Astrocyte (in vitro differentiated cells and primary cell): ENCODE results near the gene CD27. TPM values are rescaled to one million over a fixed set of nuclear protein-coding genes. Genes with fewer than 3 reads are reported as not detected.

Experiments used
- DNase-seq: peaks from one replicate; pipeline ENCODE4 v3.0.0-alpha.2; 2010; ENCODE audit warnings: low read depth
- FAIRE-seq: peaks from 2 replicates; lab custom pipeline; 2011; peaks lifted over from hg19 to GRCh38; lab: Jason Lieb, UNC
- H2AFZ ChIP-seq: 2 replicates; pipeline ENCODE4 v1.6.0; 2012; ENCODE audit warnings: low read depth, low read length, inconsistent platforms
- H3K27ac ChIP-seq: 2 replicates; pipeline ENCODE4 v1.5.1; 2011; ENCODE audit warnings: low read depth, low read length, inconsistent platforms
- H3K27me3 ChIP-seq: 2 replicates; pipeline ENCODE4 v1.6.0; 2011; ENCODE audit warnings: low read length, inconsistent platforms; ENCODE audit not compliant: insufficient read depth
- H3K36me3 ChIP-seq: 2 replicates; pipeline ENCODE4 v1.5.1; 2011; ENCODE audit warnings: low read length, inconsistent platforms; ENCODE audit not compliant: insufficient read depth
- H3K4me1 ChIP-seq: 2 replicates; pipeline ENCODE4 v1.5.1; 2011; ENCODE audit warnings: low read length, inconsistent platforms; ENCODE audit not compliant: insufficient read depth
- H3K4me2 ChIP-seq: 2 replicates; pipeline ENCODE4 v1.6.0; 2012; ENCODE audit warnings: low read length, inconsistent platforms
- H3K4me3 ChIP-seq: 2 replicates; pipeline ENCODE4 v1.5.1; 2011; ENCODE audit warnings: low read depth, mild to moderate bottlenecking, low read length, inconsistent platforms; ENCODE audit not compliant: insufficient read depth
- H3K79me2 ChIP-seq: 2 replicates; pipeline ENCODE4 v1.6.0; 2012; ENCODE audit warnings: mild to moderate bottlenecking, low read length, inconsistent platforms; ENCODE audit not compliant: insufficient read depth
- H3K9ac ChIP-seq: 2 replicates; pipeline ENCODE4 v1.6.0; 2012; ENCODE audit warnings: mild to moderate bottlenecking, low read length, inconsistent platforms
- H3K9me3 ChIP-seq: 2 replicates; pipeline ENCODE4 v1.5.1; 2012; ENCODE audit warnings: low read depth, mild to moderate bottlenecking, low read length, inconsistent platforms; ENCODE audit not compliant: insufficient read depth
- H4K20me1 ChIP-seq: 2 replicates; pipeline ENCODE4 v1.6.0; 2012; ENCODE audit warnings: low read length, inconsistent platforms; ENCODE audit not compliant: insufficient read depth
- H3K27ac Mint-ChIP-seq: one replicate; pipeline ENCODE4 v1.8.0; 2021; ENCODE audit warnings: mild to moderate bottlenecking, mixed read lengths; ENCODE audit not compliant: unreplicated experiment
- H3K27me3 Mint-ChIP-seq: one replicate; pipeline ENCODE4 v1.8.0; 2021; ENCODE audit warnings: low read depth, mixed read lengths; ENCODE audit not compliant: unreplicated experiment
- H3K36me3 Mint-ChIP-seq: one replicate; pipeline ENCODE4 v1.8.0; 2021; ENCODE audit warnings: low read depth, mixed read lengths; ENCODE audit not compliant: unreplicated experiment
- H3K4me1 Mint-ChIP-seq: one replicate; pipeline ENCODE4 v1.8.0; 2021; ENCODE audit warnings: low read depth, mixed read lengths; ENCODE audit not compliant: unreplicated experiment
- H3K4me3 Mint-ChIP-seq: one replicate; pipeline ENCODE4 v1.8.0; 2021; ENCODE audit warnings: mild to moderate bottlenecking, moderate library complexity, mixed read lengths; ENCODE audit not compliant: unreplicated experiment
- H3K9me3 Mint-ChIP-seq: one replicate; pipeline ENCODE4 v1.8.0; 2021; ENCODE audit warnings: mild to moderate bottlenecking, mixed read lengths; ENCODE audit not compliant: unreplicated experiment
- EZH2 ChIP-seq: IDR thresholded peaks from 2 replicates; pipeline ENCODE4 v1.6.1; 2012; ENCODE audit warnings: mild to moderate bottlenecking, low read length, inconsistent platforms; ENCODE audit not compliant: insufficient read depth
- total RNA-seq: library from RNA; stranded (reverse); gene quantifications from 2 replicates; pipeline ENCODE4 v1.2.1, GENCODE V29; 2021
- TF ChIP-seq, protein P1 (sequence below): IDR thresholded peaks from 2 replicates; pipeline ENCODE4 v1.5.1; 2011; ENCODE audit warnings: low read depth, mild to moderate bottlenecking, inconsistent platforms, low read length, moderate library complexity; ENCODE audit not compliant: insufficient read depth

Gene CD27
- total RNA-seq, 1 donor from 2014 or later = not detected

DNA sequence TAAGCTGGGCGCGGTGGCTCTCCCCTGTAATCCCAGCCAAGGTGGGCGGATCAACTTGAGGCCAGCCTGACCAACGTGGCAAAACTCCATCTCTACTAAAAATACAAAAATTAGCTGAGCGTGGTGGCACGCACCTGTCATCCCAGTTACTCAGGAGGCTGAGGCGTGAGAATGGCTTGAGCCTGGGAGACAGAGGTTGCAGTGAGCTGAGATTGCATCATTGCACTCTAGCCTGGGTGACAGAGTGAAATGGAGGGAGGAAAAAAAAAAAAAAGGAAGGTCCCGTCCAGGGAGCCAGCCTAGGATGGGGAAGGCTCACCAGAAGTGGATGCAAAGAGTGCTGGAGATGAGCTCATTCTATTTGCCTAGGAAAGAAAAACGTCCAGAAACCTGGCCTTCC is 1.9 kb upstream of the CD27 start:
- Mint-ChIP-seq H3K9me3 (peaks cover 1% of the 10 kb centered on the region), H3K4me3 (no peak overlapping the region), H3K27ac (no peak overlapping the region), H3K4me1 (no peaks in the 10 kb centered on the region), H3K27me3 (peaks cover 30% of the 10 kb centered on the region), H3K36me3 (no peaks in the 10 kb centered on the region)
- no peaks in the 10 kb centered on the region for H3K9me3 ChIP-seq
- FAIRE-seq (no peak), DNase-seq (no peak)
- H2AFZ ChIP-seq = no peak overlapping the region
- H3K4me1 ChIP-seq = no peaks in the 10 kb centered on the region
- no peak overlapping the region for H3K27ac ChIP-seq
- no peak for TF ChIP-seq EZH2
- TF ChIP-seq, protein P1, sequence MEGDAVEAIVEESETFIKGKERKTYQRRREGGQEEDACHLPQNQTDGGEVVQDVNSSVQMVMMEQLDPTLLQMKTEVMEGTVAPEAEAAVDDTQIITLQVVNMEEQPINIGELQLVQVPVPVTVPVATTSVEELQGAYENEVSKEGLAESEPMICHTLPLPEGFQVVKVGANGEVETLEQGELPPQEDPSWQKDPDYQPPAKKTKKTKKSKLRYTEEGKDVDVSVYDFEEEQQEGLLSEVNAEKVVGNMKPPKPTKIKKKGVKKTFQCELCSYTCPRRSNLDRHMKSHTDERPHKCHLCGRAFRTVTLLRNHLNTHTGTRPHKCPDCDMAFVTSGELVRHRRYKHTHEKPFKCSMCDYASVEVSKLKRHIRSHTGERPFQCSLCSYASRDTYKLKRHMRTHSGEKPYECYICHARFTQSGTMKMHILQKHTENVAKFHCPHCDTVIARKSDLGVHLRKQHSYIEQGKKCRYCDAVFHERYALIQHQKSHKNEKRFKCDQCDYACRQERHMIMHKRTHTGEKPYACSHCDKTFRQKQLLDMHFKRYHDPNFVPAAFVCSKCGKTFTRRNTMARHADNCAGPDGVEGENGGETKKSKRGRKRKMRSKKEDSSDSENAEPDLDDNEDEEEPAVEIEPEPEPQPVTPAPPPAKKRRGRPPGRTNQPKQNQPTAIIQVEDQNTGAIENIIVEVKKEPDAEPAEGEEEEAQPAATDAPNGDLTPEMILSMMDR = no peak
- no peaks in the 10 kb centered on the region for H3K79me2 ChIP-seq
- H3K27me3 ChIP-seq = no peaks in the 10 kb centered on the region
- no peak overlapping the region for H3K9ac ChIP-seq
- no peak overlapping the region for H3K4me3 ChIP-seq
- no peaks in the 10 kb centered on the region for H3K36me3 ChIP-seq
- no peak overlapping the region for H3K4me2 ChIP-seq
- H4K20me1 ChIP-seq = no peaks in the 10 kb centered on the region

DNA sequence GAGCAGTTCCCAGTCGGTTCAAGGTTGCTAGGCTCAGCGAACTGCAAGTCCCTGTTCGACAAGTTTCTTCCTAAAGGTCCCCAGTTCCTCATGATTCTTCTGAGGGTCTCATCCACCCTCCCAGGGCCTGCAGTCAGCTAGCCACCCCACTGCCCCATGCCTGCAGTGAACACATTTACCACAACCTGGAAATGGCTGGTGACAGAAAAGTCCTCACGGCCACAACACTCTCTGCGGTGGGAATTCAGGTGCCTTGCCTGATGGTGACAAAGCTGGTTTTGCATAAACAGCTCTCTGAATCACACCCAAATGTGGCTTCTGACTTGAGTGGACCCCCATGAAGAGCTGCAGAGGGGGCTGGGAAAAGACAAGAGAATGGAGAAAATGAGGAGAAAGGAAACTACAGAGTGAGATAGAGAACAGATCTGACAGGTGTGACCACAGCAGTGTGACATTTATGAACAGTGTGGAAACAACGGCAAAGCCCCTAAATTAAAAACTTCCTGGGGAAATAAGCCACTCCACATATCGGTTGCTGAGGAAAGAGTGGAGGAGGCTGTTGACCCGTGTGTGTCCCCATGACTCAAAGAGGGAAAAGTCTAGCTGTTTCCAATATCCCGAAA is 1.3 kb upstream of the CD27 start:
- no peak overlapping the region for H3K9ac ChIP-seq
- no peaks in the 10 kb centered on the region for H3K9me3 ChIP-seq
- Mint-ChIP-seq H3K4me1 (no peaks in the 10 kb centered on the region), H3K36me3 (peaks cover 1% of the 10 kb centered on the region), H3K4me3 (no peak overlapping the region), H3K27ac (no peak overlapping the region), H3K27me3 (peaks cover 34% of the 10 kb centered on the region), H3K9me3 (peaks cover 1% of the 10 kb centered on the region)
- no peaks in the 10 kb centered on the region for H3K4me1 ChIP-seq
- DNase-seq (no peak), FAIRE-seq (no peak)
- H3K27ac ChIP-seq = no peak overlapping the region
- no peaks in the 10 kb centered on the region for H3K27me3 ChIP-seq
- H3K4me3 ChIP-seq = no peak overlapping the region
- no peak overlapping the region for H3K4me2 ChIP-seq
- H3K36me3 ChIP-seq = no peaks in the 10 kb centered on the region
- no peaks in the 10 kb centered on the region for H4K20me1 ChIP-seq
- H3K79me2 ChIP-seq = no peaks in the 10 kb centered on the region
- H2AFZ ChIP-seq = no peak overlapping the region
- TF ChIP-seq, protein P1 = no peak
- no peak for TF ChIP-seq EZH2

DNA sequence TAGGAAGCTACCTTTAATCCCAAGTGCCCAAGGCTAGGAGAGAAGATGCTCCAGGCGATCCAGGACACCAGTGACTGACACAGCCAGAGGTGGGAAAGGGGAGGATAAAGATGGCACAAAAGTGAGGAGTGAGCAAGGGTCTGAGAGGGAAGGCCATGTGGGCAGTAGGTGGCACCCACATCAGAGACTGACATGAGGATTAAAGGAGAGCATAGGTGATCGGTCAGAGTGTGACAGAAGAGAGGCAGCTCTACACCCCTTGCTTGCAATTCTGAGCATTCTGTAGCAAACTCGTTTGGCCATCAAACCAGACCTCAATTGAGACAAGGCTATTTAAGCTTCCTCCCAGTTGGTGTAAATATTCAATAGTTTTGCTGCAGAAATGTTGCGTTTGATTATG is 724 bp upstream of the CD27 start:
- Histone ChIP-seq H3K79me2 (no peaks in the 10 kb centered on the region), H2AFZ (no peak overlapping the region), H3K9ac (no peak overlapping the region), H3K4me1 (no peaks in the 10 kb centered on the region), H3K9me3 (no peaks in the 10 kb centered on the region), H3K27ac (no peak overlapping the region), H4K20me1 (no peaks in the 10 kb centered on the region), H3K4me3 (no peak overlapping the region), H3K27me3 (no peaks in the 10 kb centered on the region), H3K36me3 (no peaks in the 10 kb centered on the region), H3K4me2 (no peak overlapping the region)
- TF ChIP-seq, protein P1 = no peak
- no peak for TF ChIP-seq EZH2
- Mint-ChIP-seq H3K4me3 (no peak overlapping the region), H3K36me3 (peaks cover 1% of the 10 kb centered on the region), H3K27me3 (peaks cover 34% of the 10 kb centered on the region), H3K9me3 (peaks cover 1% of the 10 kb centered on the region), H3K27ac (no peak overlapping the region), H3K4me1 (no peaks in the 10 kb centered on the region)
- DNase-seq (no peak), FAIRE-seq (no peak)
